OCI-LY3 (cell line): ENCODE results near the gene WBP1L.

Experiments
- CTCF ChIP-seq: fragments of 200-600, 300-600 bp; sonication (generic); IDR thresholded peaks from 2 replicates; pipeline ENCODE4 v1.5.1; 2014; ENCODE audit warnings: antibody characterized with exemption, low read length, low read depth
- EZH2phosphoT487 ChIP-seq: fragments of 200-600 bp; shearing (Covaris generic); IDR thresholded peaks from 2 replicates; pipeline ENCODE4 v1.6.1; 2018; ENCODE audit warnings: antibody characterized with exemption, mixed run types, low read depth

GRCh38 chr10:102824664-102825063 lies 80.9 kb downstream of the WBP1L start:
- TF ChIP-seq CTCF (no peak), EZH2phosphoT487 (no peak)
